Body of pancreas (tissue), 4 donors: ENCODE results near the gene KCNC1.

Source experiments
- POLR2A ChIP-seq, 3 donors: fragments of 450-650 bp; IDR thresholded peaks; one replicate each; pipeline ENCODE4 v1.6.1; 2016; ENCODE audit warnings: antibody characterized with exemption in 3 of 3, mild to moderate bottlenecking in 2 of 3
- TF ChIP-seq, protein P1 (sequence below), 7 experiments: fragments of 450-650 bp in 4 of 7; fragments of 200-600 bp in 3 of 7; sonication (generic) in 3 of 7; IDR thresholded peaks; one replicate each; pipeline ENCODE4 v1.5.1; 2016 to 2019; ENCODE audit warnings: antibody characterized with exemption in 7 of 7

DNA sequence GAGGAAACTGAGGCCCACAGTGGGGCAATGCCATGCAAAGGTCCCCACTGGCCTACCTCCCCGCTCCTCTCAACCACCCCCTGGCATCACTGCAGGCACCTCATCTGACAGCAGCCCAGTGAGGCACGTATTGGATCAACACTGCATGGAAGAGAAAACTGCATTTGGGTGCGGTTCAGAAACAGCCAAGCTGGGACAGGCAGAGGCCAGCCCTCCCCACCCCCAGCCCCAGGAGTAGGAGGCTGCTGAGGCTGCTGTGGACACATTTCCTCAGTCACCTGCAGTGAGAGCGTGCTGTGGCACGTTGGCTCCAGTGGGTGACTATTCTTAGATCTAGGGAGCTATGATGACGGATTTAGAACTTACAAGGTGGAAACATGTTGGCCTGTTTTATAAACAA, 63.7 kb downstream of the KCNC1 start:
- TF ChIP-seq, protein P1, sequence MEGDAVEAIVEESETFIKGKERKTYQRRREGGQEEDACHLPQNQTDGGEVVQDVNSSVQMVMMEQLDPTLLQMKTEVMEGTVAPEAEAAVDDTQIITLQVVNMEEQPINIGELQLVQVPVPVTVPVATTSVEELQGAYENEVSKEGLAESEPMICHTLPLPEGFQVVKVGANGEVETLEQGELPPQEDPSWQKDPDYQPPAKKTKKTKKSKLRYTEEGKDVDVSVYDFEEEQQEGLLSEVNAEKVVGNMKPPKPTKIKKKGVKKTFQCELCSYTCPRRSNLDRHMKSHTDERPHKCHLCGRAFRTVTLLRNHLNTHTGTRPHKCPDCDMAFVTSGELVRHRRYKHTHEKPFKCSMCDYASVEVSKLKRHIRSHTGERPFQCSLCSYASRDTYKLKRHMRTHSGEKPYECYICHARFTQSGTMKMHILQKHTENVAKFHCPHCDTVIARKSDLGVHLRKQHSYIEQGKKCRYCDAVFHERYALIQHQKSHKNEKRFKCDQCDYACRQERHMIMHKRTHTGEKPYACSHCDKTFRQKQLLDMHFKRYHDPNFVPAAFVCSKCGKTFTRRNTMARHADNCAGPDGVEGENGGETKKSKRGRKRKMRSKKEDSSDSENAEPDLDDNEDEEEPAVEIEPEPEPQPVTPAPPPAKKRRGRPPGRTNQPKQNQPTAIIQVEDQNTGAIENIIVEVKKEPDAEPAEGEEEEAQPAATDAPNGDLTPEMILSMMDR (IDR thresholded peaks at IDR 0.05), result no peak
- no peak for TF ChIP-seq POLR2A (IDR thresholded peaks at IDR 0.05)
